Parathyroid adenoma (tissue), 2 donors: ENCODE results near the gene TBX19.

Experiments used
- H2AFZ ChIP-seq: fragments of 300-600 bp; sonication (generic); one replicate; pipeline ENCODE4 v1.7.0; 2017; ENCODE audit warnings: antibody characterized with exemption, mild to moderate bottlenecking
- H3K27ac ChIP-seq: fragments of 300-600 bp; sonication (generic); one replicate; pipeline ENCODE4 v1.7.0; 2017
- H3K27me3 ChIP-seq: fragments of 300-600 bp; sonication (generic); one replicate; pipeline ENCODE4 v1.7.0; 2017; ENCODE audit warnings: low read length; ENCODE audit not compliant: control insufficient read depth, insufficient read depth
- H3K36me3 ChIP-seq: fragments of 300-600 bp; sonication (generic); one replicate; pipeline ENCODE4 v1.7.0; 2017; ENCODE audit warnings: low read length; ENCODE audit not compliant: control insufficient read depth, insufficient read depth
- H3K4me1 ChIP-seq: fragments of 300-600 bp; sonication (generic); one replicate; pipeline ENCODE4 v1.7.0; 2017; ENCODE audit warnings: control low read depth
- H3K4me2 ChIP-seq: fragments of 300-600 bp; sonication (generic); one replicate; pipeline ENCODE4 v1.7.0; 2017; ENCODE audit warnings: low read length
- H3K4me3 ChIP-seq: fragments of 300-600 bp; sonication (generic); one replicate; pipeline ENCODE4 v1.7.0; 2017; ENCODE audit warnings: low read depth, low read length
- H3K79me2 ChIP-seq: fragments of 300-600 bp; sonication (generic); one replicate; pipeline ENCODE4 v1.7.0; 2017; ENCODE audit warnings: control low read depth
- H3K9ac ChIP-seq: fragments of 300-600 bp; sonication (generic); one replicate; pipeline ENCODE4 v1.7.0; 2017; ENCODE audit warnings: mild to moderate bottlenecking
- H3K9me3 ChIP-seq: fragments of 300-600 bp; sonication (generic); one replicate; pipeline ENCODE4 v1.7.0; 2017; ENCODE audit warnings: low read length; ENCODE audit not compliant: control insufficient read depth
- CTCF ChIP-seq: fragments of 300-600 bp; sonication (generic); IDR thresholded peaks from one replicate; pipeline ENCODE4 v1.7.0; 2017; ENCODE audit warnings: antibody characterized with exemption, mild to moderate bottlenecking
- donor health status: primary hyperparathyroidism.

The TBX19 gene

GRCh38 chr1:168300626-168301025 lies 19.9 kb downstream of the TBX19 start:
- H3K27me3 ChIP-seq: no peaks in the 10 kb centered on the region
- no peak overlapping the region for H3K4me3 ChIP-seq
- no peak overlapping the region for H2AFZ ChIP-seq
- no peaks in the 10 kb centered on the region for H3K4me1 ChIP-seq
- TF ChIP-seq CTCF: no peak
- no peaks in the 10 kb centered on the region for H3K9me3 ChIP-seq
- no peak overlapping the region for H3K27ac ChIP-seq
- H3K4me2 ChIP-seq: no peak overlapping the region
- no peaks in the 10 kb centered on the region for H3K36me3 ChIP-seq
- H3K9ac ChIP-seq: no peak overlapping the region
- no peaks in the 10 kb centered on the region for H3K79me2 ChIP-seq

- H3K27ac ChIP-seq: no peak overlapping the region
- H3K4me3 ChIP-seq: no peak overlapping the region
- no peaks in the 10 kb centered on the region for H3K79me2 ChIP-seq
- no peak overlapping the region for H3K4me2 ChIP-seq
- H2AFZ ChIP-seq: no peak overlapping the region
- H3K4me1 ChIP-seq: no peaks in the 10 kb centered on the region
- H3K36me3 ChIP-seq: no peaks in the 10 kb centered on the region
- H3K9me3 ChIP-seq: no peaks in the 10 kb centered on the region
- H3K27me3 ChIP-seq: no peaks in the 10 kb centered on the region
- no peak for TF ChIP-seq CTCF
- H3K9ac ChIP-seq: no peak overlapping the region
Observed at GRCh38 chr1:168301664-168302320, 21.1 kb downstream of the TBX19 start.

- Histone ChIP-seq H3K9ac (no peak overlapping the region), H3K4me2 (no peak overlapping the region), H3K79me2 (no peaks in the 10 kb centered on the region), H2AFZ (no peak overlapping the region), H3K27me3 (no peaks in the 10 kb centered on the region), H3K4me3 (no peak overlapping the region), H3K27ac (no peak overlapping the region), H3K36me3 (no peaks in the 10 kb centered on the region), H3K9me3 (no peaks in the 10 kb centered on the region), H3K4me1 (no peaks in the 10 kb centered on the region)
- no peak for TF ChIP-seq CTCF
Observed at GRCh38 chr1:168303716-168304540, 23.3 kb downstream of the TBX19 start.

GRCh38 chr1:168304865-168305264 lies 24.2 kb downstream of the TBX19 start:
- no peaks in the 10 kb centered on the region for H3K79me2 ChIP-seq
- no peaks in the 10 kb centered on the region for H3K4me1 ChIP-seq
- no peak overlapping the region for H3K4me2 ChIP-seq
- no peak overlapping the region for H3K27ac ChIP-seq
- H2AFZ ChIP-seq: no peak overlapping the region
- no peaks in the 10 kb centered on the region for H3K9me3 ChIP-seq
- H3K4me3 ChIP-seq: no peak overlapping the region
- no peak for TF ChIP-seq CTCF
- no peak overlapping the region for H3K9ac ChIP-seq
- no peaks in the 10 kb centered on the region for H3K36me3 ChIP-seq
- no peaks in the 10 kb centered on the region for H3K27me3 ChIP-seq
